Measurements from ENCODE around the gene SYNE2.

DNA sequence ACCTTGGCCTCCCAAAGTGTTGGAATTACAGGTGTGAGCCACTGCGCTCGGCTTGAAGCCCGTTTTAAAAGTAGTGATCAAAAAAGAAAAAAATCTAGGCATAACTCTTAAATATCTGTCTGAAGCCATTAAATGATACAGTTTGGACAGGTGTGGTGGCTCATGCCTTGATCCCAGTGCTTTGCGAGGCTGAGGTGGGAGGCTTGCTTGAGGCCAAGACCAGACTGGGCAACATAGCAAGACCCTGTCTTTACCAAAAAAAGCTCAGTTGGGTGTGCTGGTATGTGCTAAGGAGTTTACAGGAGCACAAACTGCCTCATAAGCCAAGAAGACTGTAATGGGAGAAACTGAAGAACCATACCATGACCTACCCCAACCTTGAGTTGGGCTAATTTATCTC, 26.0 kb downstream of the SYNE2 start:
- TF ChIP-seq, protein P1, sequence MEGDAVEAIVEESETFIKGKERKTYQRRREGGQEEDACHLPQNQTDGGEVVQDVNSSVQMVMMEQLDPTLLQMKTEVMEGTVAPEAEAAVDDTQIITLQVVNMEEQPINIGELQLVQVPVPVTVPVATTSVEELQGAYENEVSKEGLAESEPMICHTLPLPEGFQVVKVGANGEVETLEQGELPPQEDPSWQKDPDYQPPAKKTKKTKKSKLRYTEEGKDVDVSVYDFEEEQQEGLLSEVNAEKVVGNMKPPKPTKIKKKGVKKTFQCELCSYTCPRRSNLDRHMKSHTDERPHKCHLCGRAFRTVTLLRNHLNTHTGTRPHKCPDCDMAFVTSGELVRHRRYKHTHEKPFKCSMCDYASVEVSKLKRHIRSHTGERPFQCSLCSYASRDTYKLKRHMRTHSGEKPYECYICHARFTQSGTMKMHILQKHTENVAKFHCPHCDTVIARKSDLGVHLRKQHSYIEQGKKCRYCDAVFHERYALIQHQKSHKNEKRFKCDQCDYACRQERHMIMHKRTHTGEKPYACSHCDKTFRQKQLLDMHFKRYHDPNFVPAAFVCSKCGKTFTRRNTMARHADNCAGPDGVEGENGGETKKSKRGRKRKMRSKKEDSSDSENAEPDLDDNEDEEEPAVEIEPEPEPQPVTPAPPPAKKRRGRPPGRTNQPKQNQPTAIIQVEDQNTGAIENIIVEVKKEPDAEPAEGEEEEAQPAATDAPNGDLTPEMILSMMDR (IDR thresholded peaks at IDR 0.05; ENCODE audit: low read depth, low read length, missing input control), result no peak
- TF ChIP-seq, protein P2, sequence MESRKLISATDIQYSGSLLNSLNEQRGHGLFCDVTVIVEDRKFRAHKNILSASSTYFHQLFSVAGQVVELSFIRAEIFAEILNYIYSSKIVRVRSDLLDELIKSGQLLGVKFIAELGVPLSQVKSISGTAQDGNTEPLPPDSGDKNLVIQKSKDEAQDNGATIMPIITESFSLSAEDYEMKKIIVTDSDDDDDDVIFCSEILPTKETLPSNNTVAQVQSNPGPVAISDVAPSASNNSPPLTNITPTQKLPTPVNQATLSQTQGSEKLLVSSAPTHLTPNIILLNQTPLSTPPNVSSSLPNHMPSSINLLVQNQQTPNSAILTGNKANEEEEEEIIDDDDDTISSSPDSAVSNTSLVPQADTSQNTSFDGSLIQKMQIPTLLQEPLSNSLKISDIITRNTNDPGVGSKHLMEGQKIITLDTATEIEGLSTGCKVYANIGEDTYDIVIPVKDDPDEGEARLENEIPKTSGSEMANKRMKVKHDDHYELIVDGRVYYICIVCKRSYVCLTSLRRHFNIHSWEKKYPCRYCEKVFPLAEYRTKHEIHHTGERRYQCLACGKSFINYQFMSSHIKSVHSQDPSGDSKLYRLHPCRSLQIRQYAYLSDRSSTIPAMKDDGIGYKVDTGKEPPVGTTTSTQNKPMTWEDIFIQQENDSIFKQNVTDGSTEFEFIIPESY (IDR thresholded peaks at IDR 0.05), result no peak
- TF ChIP-seq JUND (IDR thresholded peaks at IDR 0.05), result no peak
- no peak for TF ChIP-seq RAD21 (IDR thresholded peaks at IDR 0.05)
- TF ChIP-seq SP1 (IDR thresholded peaks at IDR 0.05), result no peak
- TF ChIP-seq YY1 (IDR thresholded peaks at IDR 0.05), result no peak
- TF ChIP-seq FOXA1 (IDR thresholded peaks at IDR 0.05), result no peak
- TF ChIP-seq, protein P3, sequence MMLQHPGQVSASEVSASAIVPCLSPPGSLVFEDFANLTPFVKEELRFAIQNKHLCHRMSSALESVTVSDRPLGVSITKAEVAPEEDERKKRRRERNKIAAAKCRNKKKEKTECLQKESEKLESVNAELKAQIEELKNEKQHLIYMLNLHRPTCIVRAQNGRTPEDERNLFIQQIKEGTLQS (IDR thresholded peaks at IDR 0.05), result no peak
- TF ChIP-seq, protein P4, sequence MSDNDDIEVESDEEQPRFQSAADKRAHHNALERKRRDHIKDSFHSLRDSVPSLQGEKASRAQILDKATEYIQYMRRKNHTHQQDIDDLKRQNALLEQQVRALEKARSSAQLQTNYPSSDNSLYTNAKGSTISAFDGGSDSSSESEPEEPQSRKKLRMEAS (IDR thresholded peaks at IDR 0.05), result no peak
- TF ChIP-seq, protein P5, sequence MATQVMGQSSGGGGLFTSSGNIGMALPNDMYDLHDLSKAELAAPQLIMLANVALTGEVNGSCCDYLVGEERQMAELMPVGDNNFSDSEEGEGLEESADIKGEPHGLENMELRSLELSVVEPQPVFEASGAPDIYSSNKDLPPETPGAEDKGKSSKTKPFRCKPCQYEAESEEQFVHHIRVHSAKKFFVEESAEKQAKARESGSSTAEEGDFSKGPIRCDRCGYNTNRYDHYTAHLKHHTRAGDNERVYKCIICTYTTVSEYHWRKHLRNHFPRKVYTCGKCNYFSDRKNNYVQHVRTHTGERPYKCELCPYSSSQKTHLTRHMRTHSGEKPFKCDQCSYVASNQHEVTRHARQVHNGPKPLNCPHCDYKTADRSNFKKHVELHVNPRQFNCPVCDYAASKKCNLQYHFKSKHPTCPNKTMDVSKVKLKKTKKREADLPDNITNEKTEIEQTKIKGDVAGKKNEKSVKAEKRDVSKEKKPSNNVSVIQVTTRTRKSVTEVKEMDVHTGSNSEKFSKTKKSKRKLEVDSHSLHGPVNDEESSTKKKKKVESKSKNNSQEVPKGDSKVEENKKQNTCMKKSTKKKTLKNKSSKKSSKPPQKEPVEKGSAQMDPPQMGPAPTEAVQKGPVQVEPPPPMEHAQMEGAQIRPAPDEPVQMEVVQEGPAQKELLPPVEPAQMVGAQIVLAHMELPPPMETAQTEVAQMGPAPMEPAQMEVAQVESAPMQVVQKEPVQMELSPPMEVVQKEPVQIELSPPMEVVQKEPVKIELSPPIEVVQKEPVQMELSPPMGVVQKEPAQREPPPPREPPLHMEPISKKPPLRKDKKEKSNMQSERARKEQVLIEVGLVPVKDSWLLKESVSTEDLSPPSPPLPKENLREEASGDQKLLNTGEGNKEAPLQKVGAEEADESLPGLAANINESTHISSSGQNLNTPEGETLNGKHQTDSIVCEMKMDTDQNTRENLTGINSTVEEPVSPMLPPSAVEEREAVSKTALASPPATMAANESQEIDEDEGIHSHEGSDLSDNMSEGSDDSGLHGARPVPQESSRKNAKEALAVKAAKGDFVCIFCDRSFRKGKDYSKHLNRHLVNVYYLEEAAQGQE (IDR thresholded peaks at IDR 0.05), result no peak
- no peak for TF ChIP-seq TAF1 (conservative IDR thresholded peaks at IDR 0.05)
- TF ChIP-seq HNF4G (IDR thresholded peaks at IDR 0.05), result no peak
- no peak for TF ChIP-seq HNF4A (conservative IDR thresholded peaks at IDR 0.05)

Measured in liver (tissue), 3 donors.